ENCODE measurements around the gene FAAH. TPM values are rescaled to one million over a fixed set of nuclear protein-coding genes. Genes with fewer than 3 reads are reported as not detected.

The FAAH gene
- polyA plus RNA-seq, 1 of the 3 experiments (the other 2 are of a cell fraction), result 1.2 TPM

- TF ChIP-seq ZBTB33 (IDR thresholded peaks at IDR 0.05; ENCODE audit: borderline replicate concordance, low read depth) (no peak), YY1 (IDR thresholded peaks at IDR 0.05; ENCODE audit: low read depth) (no peak), RCOR1 (IDR thresholded peaks at IDR 0.05; ENCODE audit: low read length) (no peak), ELF1 (IDR thresholded peaks at IDR 0.05) (no peak)
Observed at GRCh38 chr1:46420533-46420915, 26.4 kb downstream of the FAAH start (continued).

GRCh38 chr1:46421739-46422138 is 27.6 kb downstream of the FAAH start:
- H3K36me3 ChIP-seq (replicated peaks in 1 of 2; ENCODE audit: control insufficient read depth in 1 of 2, insufficient read depth in 2 of 2, low read length in 1 of 2), result no peaks in the 10 kb centered on the region
- CTCF ChIA-PET, result interaction anchor here (1.6 to 2.8 kb wide), 3 partner anchors 20 to 107 kb away, joined by 3 to 7 read pairs (median 5); no protein-coding TSS in a partner anchor

GRCh38 chr1:46422261-46422871 is 28.2 kb downstream of the FAAH start:
- POLR2A ChIA-PET, result no interaction called here
- H4K20me1 ChIP-seq (ENCODE audit: insufficient read depth), result no peaks in the 10 kb centered on the region
- CTCF ChIA-PET, result interaction anchor here (1.0 to 2.8 kb wide), 3 partner anchors 20 to 106 kb away, joined by 3 to 7 read pairs (median 5); no protein-coding TSS in a partner anchor

More at GRCh38 chr1:46421739-46422138, 27.6 kb downstream of the FAAH start:
- no peaks in the 10 kb centered on the region for H3F3A ChIP-seq (replicated peaks; ENCODE audit: insufficient read depth)
- no peaks in the 10 kb centered on the region for H3K9me3 ChIP-seq
- no peak overlapping the region for H3K27ac ChIP-seq (ENCODE audit: low read depth in 2 of 2, low read length in 1 of 2)
- WGBS (ENCODE audit: low lambda C conversion rate), result 33% methylated on average over 5 of the region's 5 CpGs
- H3K27me3 ChIP-seq (ENCODE audit: insufficient read depth), result peaks cover 9% of the 10 kb centered on the region
- H2AFZ ChIP-seq (ENCODE audit: low read depth), result no peak overlapping the region
- no peak overlapping the region for H3K4me2 ChIP-seq
- H3K9me2 ChIP-seq, result no peaks in the 10 kb centered on the region
- H3K4me3 ChIP-seq (ENCODE audit: low read depth in 2 of 2, low read length in 1 of 2), result no peak overlapping the region
- H3K9ac ChIP-seq, result no peak overlapping the region
- no peaks in the 10 kb centered on the region for H3K79me2 ChIP-seq (ENCODE audit: insufficient read depth)
- no peaks in the 10 kb centered on the region for H3K4me1 ChIP-seq (ENCODE audit: control insufficient read depth in 1 of 2, insufficient read depth in 2 of 2, low read depth in 1 of 2, low read length in 1 of 2)
- DNase-seq, result no peak
- POLR2A ChIA-PET, result no interaction called here
- TF ChIP-seq SMC3 (IDR thresholded peaks at IDR 0.05; ENCODE audit: low read depth, low read length) (no peak), MAX (IDR thresholded peaks at IDR 0.05; ENCODE audit: low read depth) (no peak)
- H4K20me1 ChIP-seq (ENCODE audit: insufficient read depth), result no peaks in the 10 kb centered on the region

More at GRCh38 chr1:46422261-46422871, 28.2 kb downstream of the FAAH start:
- Histone ChIP-seq H3K4me3 (ENCODE audit: low read depth in 2 of 2, low read length in 1 of 2) (no peak overlapping the region), H3K36me3 (replicated peaks in 1 of 2; ENCODE audit: control insufficient read depth in 1 of 2, insufficient read depth in 2 of 2, low read length in 1 of 2) (no peaks in the 10 kb centered on the region), H3K79me2 (ENCODE audit: insufficient read depth) (no peaks in the 10 kb centered on the region), H3K27ac (ENCODE audit: low read depth in 2 of 2, low read length in 1 of 2) (no peak overlapping the region), H3K9me2 (no peaks in the 10 kb centered on the region), H3K4me2 (no peak overlapping the region), H3K4me1 (ENCODE audit: control insufficient read depth in 1 of 2, insufficient read depth in 2 of 2, low read depth in 1 of 2, low read length in 1 of 2) (no peaks in the 10 kb centered on the region), H3K9me3 (no peaks in the 10 kb centered on the region), H2AFZ (ENCODE audit: low read depth) (no peak overlapping the region), H3K9ac (no peak overlapping the region), H3K27me3 (ENCODE audit: insufficient read depth) (peaks cover 9% of the 10 kb centered on the region), H3F3A (replicated peaks; ENCODE audit: insufficient read depth) (no peaks in the 10 kb centered on the region)
- DNase-seq, result no peak
- no peak for TF ChIP-seq NFIC (IDR thresholded peaks at IDR 0.05; ENCODE audit: borderline replicate concordance)
- TF ChIP-seq TAF1 (IDR thresholded peaks at IDR 0.05; ENCODE audit: borderline replicate concordance, low read depth, low read length), result no peak
- no peak for TF ChIP-seq FOXJ3 (CRISPR knock-in tag; IDR thresholded peaks at IDR 0.05)
- no peak for TF ChIP-seq YY1 (IDR thresholded peaks at IDR 0.05; ENCODE audit: low read depth)
- TF ChIP-seq POLR2AphosphoS5 (IDR thresholded peaks at IDR 0.05; ENCODE audit: low read depth, low read length), result no peak
- TF ChIP-seq REST (IDR thresholded peaks at IDR 0.05; ENCODE audit: low read depth, low read length), result no peak
- no peak for TF ChIP-seq RXRA (IDR thresholded peaks at IDR 0.05; ENCODE audit: borderline replicate concordance, low read depth)
- no peak for TF ChIP-seq GABPA (IDR thresholded peaks at IDR 0.05; ENCODE audit: low read depth)
- WGBS (ENCODE audit: low lambda C conversion rate), result 75% methylated on average over 9 of the region's 9 CpGs
